ENCODE results near the gene SPPL2B.

- TF ChIP-seq CTCF (IDR thresholded peaks at IDR 0.05; ENCODE audit: insufficient read depth, low read length, poor library complexity, severe bottlenecking) (no peak), EZH2phosphoT487 (conservative IDR thresholded peaks at IDR 0.05; ENCODE audit: low read length) (no peak)
Observed at GRCh38 chr19:2398735-2399305, 70.3 kb downstream of the SPPL2B start.

All from SU-DHL-6 (cell line).